Heart right ventricle (tissue), 16 donors: ENCODE results near the gene SPTB. TPM values are rescaled to one million over a fixed set of nuclear protein-coding genes. Genes with fewer than 3 reads are reported as not detected.

Experiments
- ATAC-seq, 8 donors: fragments of 200-7000 bp; cut with Tn5 transposase; one replicate each; pipeline ENCODE4 v1.9.1; 2020; ENCODE audit warnings: mild to moderate bottlenecking in 8 of 8, moderate library complexity in 8 of 8, moderate number of reproducible peaks in 1 of 8
- DNase-seq, 2 donors: peaks; one replicate each; pipeline ENCODE4 v3.0.0-alpha.2; 2020
- H3K27ac ChIP-seq, 10 donors: fragments of 200-600 bp; sonication (generic) in 2 of 10; one replicate each; pipeline versions ENCODE4 v1.5.0 to v1.8.0; 2020 to 2022; ENCODE audit warnings: mild to moderate bottlenecking in 3 of 10
- H3K27me3 ChIP-seq, 7 donors: fragments of 200-600 bp; one replicate each; pipeline ENCODE4 v1.8.0; 2021 to 2022; ENCODE audit warnings: mild to moderate bottlenecking in 2 of 7
- H3K36me3 ChIP-seq, 9 donors: fragments of 200-600 bp; sonication (generic) in 1 of 9; one replicate each; pipeline versions ENCODE4 v1.5.0 to v1.8.0; 2020 to 2022; ENCODE audit warnings: mild to moderate bottlenecking in 2 of 9
- H3K4me1 ChIP-seq, 9 donors: fragments of 200-600 bp; sonication (generic) in 1 of 9; one replicate each; pipeline versions ENCODE4 v1.5.0 to v1.8.0; 2020 to 2022; ENCODE audit warnings: mild to moderate bottlenecking in 4 of 9
- H3K4me3 ChIP-seq, 10 donors: fragments of 200-600 bp; sonication (generic) in 2 of 10; one replicate each; pipeline versions ENCODE4 v1.5.0 to v1.8.0; 2020 to 2022; ENCODE audit warnings: mild to moderate bottlenecking in 7 of 10, moderate library complexity in 2 of 10
- H3K9me3 ChIP-seq, 11 donors: fragments of 200-600 bp in 10 of 11; sonication (generic) in 2 of 11; one replicate each; pipeline versions ENCODE4 v1.5.0 to v1.8.0; 2013 to 2022; ENCODE audit warnings: mild to moderate bottlenecking in 2 of 11, control low read depth in 1 of 11, moderate library complexity in 1 of 11
- CTCF ChIP-seq, 9 donors: fragments of 200-600 bp; sonication (generic) in 2 of 9; IDR thresholded peaks; one replicate each; pipeline versions ENCODE4 v1.5.0 to v1.8.0; 2021 to 2022; ENCODE audit warnings: antibody characterized with exemption in 9 of 9, mild to moderate bottlenecking in 5 of 9, moderate library complexity in 1 of 9
- WGBS, 2 donors: extraction: QIAGEN DNeasy Blood & Tissue Kit; methylation state at CpG; one replicate each; pipeline ENCODE4 v1.1.7; 2013; ENCODE audit warnings: inconsistent platforms in 1 of 2; 5-methylcytosine and 5-hydroxymethylcytosine counted together
- intact Hi-C, 10 donors: fragments of 100-400 bp; cut with DNase I; formaldehyde crosslinking; loops; one replicate each; pipeline versions ENCODE4 v1.11.1 to v1.14.2; 2022
- polyA plus RNA-seq, 2 donors: library from polyadenylated mRNA; stranded (reverse); fragments of 200-250 nt; gene quantifications; one replicate each; pipeline ENCODE4 v1.2.3, GENCODE V29; 2013
- total RNA-seq, 10 donors: library from RNA; stranded (reverse); fragmentation: NEBNext Ultra II Directional in 3 of 10; extraction: Animal tissue kit (Norgen Biotek cat#: 25700) in 3 of 10; gene quantifications; one replicate each; pipeline versions ENCODE4 v1.2.1 to v1.2.4, GENCODE V29; 2021 to 2023
- donor health status: Arrhythmogenic right ventricular cardiomyopathy.
- donor health status: ischemic (EF 13 %, LVEDD 7.1; RV severe dilation, severe dysfunction).
- donor health status: healthy with polysubstance abuse.
- donor health status: DM: no; HTN: yes; CAD: no.
- donor health status: DM: no; HTN: no; CAD: no.
- donor health status: ischemic (EF 25% LVEDD 6.9; RV normal size, moderate dysfunction).
- donor health status: ischemic (EF 25% LVEDD 5.7; RV mildly dilated, moderate dysfunction).
- donor health status: healthy.
- donor health status: DM: yes; HTN: yes; CAD: no.
- donor health status: Ischemic cardiomyopathy.
- donor health status: ischemic (EF 35%, LVEDD 5.7; RV mildly dilated, moderate dysfunction).
- donor health status: nonischemic (EF 11% LVEDD 7.7; RV severe dilation, severe dysfunction).
- donor health status: DM: yes; HTN: yes; CAD: no.
- donor health status: PGD.
- donor health status: ischemic (EF 29% LVEDD 5.4; RV normal size, mild dysfunction).
- donor health status: nonischemic (EF 23%, LVEDD 6.1; RV moderate dilation, normal function).

Gene SPTB
- total and polyA plus RNA-seq, 12 donors, result 24.0 to 114 (median 92.1) TPM

- no peak for DNase-seq
- no peak for TF ChIP-seq CTCF (IDR thresholded peaks at IDR 0.05)
- peak in 1 of 8 donors; percentile 15 for ATAC-seq
- no peaks in the 10 kb centered on the region for H3K27me3 ChIP-seq
- H3K4me1 ChIP-seq, result peaks cover 0 to 25% (median 11%) of the 10 kb centered on the region in 9 donors
- intact Hi-C loops, result loop anchor here in 1 of 10 donors (5.0 kb wide), 1 partner anchor 75 kb away; no protein-coding TSS in a partner anchor
- 50 to 52% methylated on average over 3 of the region's 3 CpGs for WGBS, 2 donors
- no peak overlapping the region for H3K4me3 ChIP-seq
- no peaks in the 10 kb centered on the region for H3K9me3 ChIP-seq
- peaks cover 0 to 4% (median 0%) of the 10 kb centered on the region in 9 donors for H3K36me3 ChIP-seq
- H3K27ac ChIP-seq, result no peak overlapping the region
Observed at GRCh38 chr14:64817631-64818030, 62.1 kb downstream of the SPTB start.

- Histone ChIP-seq H3K36me3 (peaks cover 0 to 4% (median 0%) of the 10 kb centered on the region in 9 donors), H3K4me3 (no peak overlapping the region), H3K9me3 (no peaks in the 10 kb centered on the region), H3K4me1 (peaks cover 0 to 35% (median 18%) of the 10 kb centered on the region in 9 donors), H3K27me3 (no peaks in the 10 kb centered on the region), H3K27ac (peak overlapping the region in 4 of 10 donors; percentile 0 to 51 (median 40))
- TF ChIP-seq CTCF (IDR thresholded peaks at IDR 0.05), result no peak
- 69 to 71% methylated on average over 6 of the region's 6 CpGs for WGBS, 2 donors
- DNase-seq (no peak), ATAC-seq (peak in 6 of 8 donors; percentile 42 to 85 (median 69))
- intact Hi-C loops, result loop anchor here in 1 of 10 donors (5.0 kb wide), 1 partner anchor 76 kb away; no protein-coding TSS in a partner anchor
Observed at GRCh38 chr14:64816221-64816783, 63.4 kb downstream of the SPTB start.

- DNase-seq, result no peak
- peaks cover 0 to 8% (median 0%) of the 10 kb centered on the region in 7 donors for H3K27me3 ChIP-seq
- peak overlapping the region in 1 of 10 donors; percentile 6 for H3K27ac ChIP-seq
- H3K9me3 ChIP-seq, result no peaks in the 10 kb centered on the region
- TF ChIP-seq CTCF (IDR thresholded peaks at IDR 0.05), result no peak
- intact Hi-C loops, result loop anchor here in 1 of 10 donors (5.0 kb wide), 1 partner anchor 77 kb away; no protein-coding TSS in a partner anchor
- H3K36me3 ChIP-seq, result peaks cover 0 to 5% (median 0%) of the 10 kb centered on the region in 9 donors
- ATAC-seq, result peak in 3 of 8 donors; percentile 36 to 74 (median 40)
- 73 to 76% methylated on average over 7 of the region's 7 CpGs for WGBS, 2 donors
- H3K4me1 ChIP-seq, result peaks cover 0 to 35% (median 18%) of the 10 kb centered on the region in 9 donors
- H3K4me3 ChIP-seq, result no peak overlapping the region
Observed at GRCh38 chr14:64815257-64815656, 64.5 kb downstream of the SPTB start.

GRCh38 chr14:64812412-64812811 is 67.3 kb downstream of the SPTB start:
- Histone ChIP-seq H3K27ac (no peak overlapping the region), H3K9me3 (no peaks in the 10 kb centered on the region), H3K4me3 (no peak overlapping the region), H3K27me3 (peaks cover 0 to 8% (median 0%) of the 10 kb centered on the region in 7 donors), H3K4me1 (peaks cover 0 to 49% (median 19%) of the 10 kb centered on the region in 9 donors), H3K36me3 (peaks cover 0 to 5% (median 0%) of the 10 kb centered on the region in 9 donors)
- ATAC-seq, result peak in 1 of 8 donors; percentile 34
- WGBS, 2 donors, result 35 to 44% methylated on average over 8 of the region's 8 CpGs
- DNase-seq, result no peak
- no peak for TF ChIP-seq CTCF (IDR thresholded peaks at IDR 0.05)
- intact Hi-C loops, result no loop called here
